Measurements from ENCODE around the gene IL18R1. TPM values are rescaled to one million over a fixed set of nuclear protein-coding genes. Genes with fewer than 3 reads are reported as not detected.
A peak's percentile ranks its signal among the peaks of the same experiment; 100 is the strongest.

IL18R1 gene
- total and polyA plus RNA-seq, 2 experiments from 2014 or later: 1.5 to 2.1 TPM

GRCh38 chr2:102356381-102356712 is 751 bp downstream of the IL18R1 start:
- Histone ChIP-seq H2AFZ (peak overlapping the region; percentile 96), H3K4me3 (peak overlapping the region; percentile 91), H3K27me3 (replicated peaks; ENCODE audit: insufficient read depth) (no peaks in the 10 kb centered on the region), H4K20me1 (ENCODE audit: insufficient read depth) (no peaks in the 10 kb centered on the region), H3K9me3 (ENCODE audit: low read depth) (no peaks in the 10 kb centered on the region), H3K79me2 (ENCODE audit: insufficient read depth) (no peaks in the 10 kb centered on the region), H3K4me1 (ENCODE audit: insufficient read depth) (no peaks in the 10 kb centered on the region), H3F3A (ENCODE audit: insufficient read depth) (no peaks in the 10 kb centered on the region), H3K36me3 (ENCODE audit: low read depth) (no peaks in the 10 kb centered on the region), H3K9me2 (ENCODE audit: insufficient read depth) (no peaks in the 10 kb centered on the region), H3K27ac (no peak overlapping the region), H3K4me2 (ENCODE audit: unreplicated experiment) (peak overlapping the region; percentile 96), H3K9ac (peak overlapping the region; percentile 81)
- WGBS, 2 experiments (ENCODE audit: low coverage in 1 of 2, low lambda C conversion rate in 2 of 2, missing lambda C conversion rate in 2 of 2): 7 to 14% methylated on average over 4 to 7 of the region's 7 CpGs
- TF ChIP-seq EZH2 (IDR thresholded peaks at IDR 0.05; ENCODE audit: insufficient read depth, poor library complexity, severe bottlenecking) (no peak), EZH2phosphoT487 (IDR thresholded peaks at IDR 0.05; ENCODE audit: insufficient read depth, low read depth) (no peak)
- DNase-seq: no peak
- in situ Hi-C loops (cut with MboI): loop anchor here (10.0 kb wide), 1 partner anchor 102 kb away; no protein-coding TSS in a partner anchor

- Histone ChIP-seq H4K20me1 (ENCODE audit: insufficient read depth) (no peaks in the 10 kb centered on the region), H3K36me3 (ENCODE audit: low read depth) (no peaks in the 10 kb centered on the region), H2AFZ (no peak overlapping the region; the same call in 1 of the 2 replicates), H3K9ac (no peak overlapping the region), H3K27ac (no peak overlapping the region), H3K9me2 (ENCODE audit: insufficient read depth) (no peaks in the 10 kb centered on the region), H3K4me2 (ENCODE audit: unreplicated experiment) (no peak overlapping the region), H3K4me3 (no peak overlapping the region; the same call in 1 of the 2 replicates), H3K4me1 (ENCODE audit: insufficient read depth) (no peaks in the 10 kb centered on the region), H3K27me3 (replicated peaks; ENCODE audit: insufficient read depth) (no peaks in the 10 kb centered on the region), H3K9me3 (ENCODE audit: low read depth) (no peaks in the 10 kb centered on the region), H3K79me2 (ENCODE audit: insufficient read depth) (no peaks in the 10 kb centered on the region), H3F3A (ENCODE audit: insufficient read depth) (no peaks in the 10 kb centered on the region)
- WGBS, 2 experiments (ENCODE audit: low coverage in 1 of 2, low lambda C conversion rate in 2 of 2, missing lambda C conversion rate in 2 of 2): 81 to 89% methylated on average over 2 of the region's 2 CpGs
- no peak for DNase-seq
- no peak for TF ChIP-seq EZH2phosphoT487 (IDR thresholded peaks at IDR 0.05; ENCODE audit: insufficient read depth, low read depth)
- no peak for TF ChIP-seq EZH2 (IDR thresholded peaks at IDR 0.05; ENCODE audit: insufficient read depth, poor library complexity, severe bottlenecking)
- in situ Hi-C loops (cut with MboI): loop anchor here (10.0 kb wide), 1 partner anchor 102 kb away; no protein-coding TSS in a partner anchor
Measured at GRCh38 chr2:102356741-102357140, 1.1 kb downstream of the IL18R1 start.

GRCh38 chr2:102357937-102358336 is 2.3 kb downstream of the IL18R1 start:
- WGBS, 2 experiments (ENCODE audit: low coverage in 1 of 2, low lambda C conversion rate in 2 of 2, missing lambda C conversion rate in 2 of 2): 24 to 35% methylated on average over 2 of the region's 2 CpGs
- Histone ChIP-seq H3F3A (ENCODE audit: insufficient read depth) (no peaks in the 10 kb centered on the region), H3K27ac (no peak overlapping the region), H3K4me2 (ENCODE audit: unreplicated experiment) (no peak overlapping the region), H2AFZ (no peak overlapping the region), H3K4me1 (ENCODE audit: insufficient read depth) (no peaks in the 10 kb centered on the region), H3K79me2 (ENCODE audit: insufficient read depth) (no peaks in the 10 kb centered on the region), H3K9ac (no peak overlapping the region), H3K9me3 (ENCODE audit: low read depth) (no peaks in the 10 kb centered on the region), H3K4me3 (no peak overlapping the region), H3K36me3 (ENCODE audit: low read depth) (no peaks in the 10 kb centered on the region), H3K27me3 (replicated peaks; ENCODE audit: insufficient read depth) (no peaks in the 10 kb centered on the region), H3K9me2 (ENCODE audit: insufficient read depth) (no peaks in the 10 kb centered on the region), H4K20me1 (ENCODE audit: insufficient read depth) (no peaks in the 10 kb centered on the region)
- in situ Hi-C loops (cut with MboI): loop anchor here (10.0 kb wide), 1 partner anchor 103 kb away; no protein-coding TSS in a partner anchor
- no peak for DNase-seq
- TF ChIP-seq EZH2phosphoT487 (IDR thresholded peaks at IDR 0.05; ENCODE audit: insufficient read depth, low read depth): no peak

DNA sequence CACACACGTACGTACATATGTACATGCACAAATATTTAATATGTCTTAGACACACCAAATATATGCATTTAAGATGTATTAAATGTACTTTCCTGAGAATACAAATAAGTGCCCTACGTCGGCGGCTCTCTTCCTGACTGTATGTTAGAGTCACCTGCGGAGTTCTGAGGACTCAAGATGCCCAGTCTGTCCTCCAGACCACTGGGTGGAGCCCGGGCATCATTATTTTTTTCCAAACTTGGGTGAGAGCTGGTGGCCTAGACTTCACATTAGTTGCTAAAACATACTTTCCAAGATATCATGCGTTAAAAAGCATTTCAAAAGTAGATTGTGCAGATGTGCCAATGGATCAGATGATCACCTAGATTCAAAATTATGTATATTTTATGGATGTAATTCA is 2.9 kb downstream of the IL18R1 start:
- no peaks in the 10 kb centered on the region for H4K20me1 ChIP-seq (ENCODE audit: insufficient read depth)
- DNase-seq: no peak
- H3K79me2 ChIP-seq (ENCODE audit: insufficient read depth): no peaks in the 10 kb centered on the region
- TF ChIP-seq EZH2phosphoT487 (IDR thresholded peaks at IDR 0.05; ENCODE audit: insufficient read depth, low read depth) (no peak), EZH2 (IDR thresholded peaks at IDR 0.05; ENCODE audit: insufficient read depth, poor library complexity, severe bottlenecking) (no peak)
- H3K4me3 ChIP-seq: no peak overlapping the region
- H3K9me3 ChIP-seq (ENCODE audit: low read depth): no peaks in the 10 kb centered on the region
- H3K4me1 ChIP-seq (ENCODE audit: insufficient read depth): no peaks in the 10 kb centered on the region
- H3K4me2 ChIP-seq (ENCODE audit: unreplicated experiment): no peak overlapping the region
- H3K36me3 ChIP-seq (ENCODE audit: low read depth): no peaks in the 10 kb centered on the region
- no peaks in the 10 kb centered on the region for H3K27me3 ChIP-seq (replicated peaks; ENCODE audit: insufficient read depth)
- H2AFZ ChIP-seq: no peak overlapping the region
- H3F3A ChIP-seq (ENCODE audit: insufficient read depth): no peaks in the 10 kb centered on the region
- H3K9ac ChIP-seq: no peak overlapping the region
- in situ Hi-C loops (cut with MboI): loop anchor here (10.0 kb wide), 1 partner anchor 104 kb away; no protein-coding TSS in a partner anchor
- 97 to 99% methylated on average over 8 of the region's 8 CpGs for WGBS, 2 experiments (ENCODE audit: low coverage in 1 of 2, low lambda C conversion rate in 2 of 2, missing lambda C conversion rate in 2 of 2)
- H3K27ac ChIP-seq: no peak overlapping the region
- no peaks in the 10 kb centered on the region for H3K9me2 ChIP-seq (ENCODE audit: insufficient read depth)

DNA sequence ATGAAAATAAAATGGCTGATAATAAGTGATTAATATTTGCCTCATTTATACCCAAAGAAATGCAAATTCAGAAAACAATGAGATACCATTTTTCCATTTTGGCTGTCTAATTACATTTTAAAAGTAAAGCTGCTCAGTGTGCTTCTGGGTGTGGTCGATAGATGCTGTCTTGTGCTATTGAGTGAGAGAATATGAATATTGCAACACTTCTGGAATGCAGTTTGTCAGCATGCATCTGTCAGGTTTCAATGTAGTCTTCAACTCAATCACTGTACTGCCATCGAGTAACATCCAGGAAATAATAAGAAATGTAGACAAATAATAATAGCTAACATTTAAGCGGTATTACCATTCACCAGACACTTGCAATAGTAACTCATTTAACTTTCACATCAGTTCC is 3.9 kb downstream of the IL18R1 start:
- DNase-seq: no peak
- Histone ChIP-seq H3K27ac (no peak overlapping the region), H3K4me2 (ENCODE audit: unreplicated experiment) (no peak overlapping the region), H3K9ac (no peak overlapping the region), H3K9me2 (ENCODE audit: insufficient read depth) (no peaks in the 10 kb centered on the region), H3K27me3 (replicated peaks; ENCODE audit: insufficient read depth) (no peaks in the 10 kb centered on the region), H3F3A (ENCODE audit: insufficient read depth) (no peaks in the 10 kb centered on the region), H3K9me3 (ENCODE audit: low read depth) (no peaks in the 10 kb centered on the region), H3K4me1 (ENCODE audit: insufficient read depth) (no peaks in the 10 kb centered on the region), H3K79me2 (ENCODE audit: insufficient read depth) (no peaks in the 10 kb centered on the region), H4K20me1 (ENCODE audit: insufficient read depth) (no peaks in the 10 kb centered on the region), H2AFZ (no peak overlapping the region), H3K36me3 (ENCODE audit: low read depth) (no peaks in the 10 kb centered on the region), H3K4me3 (no peak overlapping the region)
- no peak for TF ChIP-seq EZH2 (IDR thresholded peaks at IDR 0.05; ENCODE audit: insufficient read depth, poor library complexity, severe bottlenecking)
- TF ChIP-seq EZH2phosphoT487 (IDR thresholded peaks at IDR 0.05; ENCODE audit: insufficient read depth, low read depth): no peak
- in situ Hi-C loops (cut with MboI): loop anchor here (10.0 kb wide), 1 partner anchor 105 kb away; no protein-coding TSS in a partner anchor
- 42 to 44% methylated on average over 3 of the region's 3 CpGs for WGBS, 2 experiments (ENCODE audit: low coverage in 1 of 2, low lambda C conversion rate in 2 of 2, missing lambda C conversion rate in 2 of 2)
